ENCODE results near the gene GPR149.

Gene GPR149

DNA sequence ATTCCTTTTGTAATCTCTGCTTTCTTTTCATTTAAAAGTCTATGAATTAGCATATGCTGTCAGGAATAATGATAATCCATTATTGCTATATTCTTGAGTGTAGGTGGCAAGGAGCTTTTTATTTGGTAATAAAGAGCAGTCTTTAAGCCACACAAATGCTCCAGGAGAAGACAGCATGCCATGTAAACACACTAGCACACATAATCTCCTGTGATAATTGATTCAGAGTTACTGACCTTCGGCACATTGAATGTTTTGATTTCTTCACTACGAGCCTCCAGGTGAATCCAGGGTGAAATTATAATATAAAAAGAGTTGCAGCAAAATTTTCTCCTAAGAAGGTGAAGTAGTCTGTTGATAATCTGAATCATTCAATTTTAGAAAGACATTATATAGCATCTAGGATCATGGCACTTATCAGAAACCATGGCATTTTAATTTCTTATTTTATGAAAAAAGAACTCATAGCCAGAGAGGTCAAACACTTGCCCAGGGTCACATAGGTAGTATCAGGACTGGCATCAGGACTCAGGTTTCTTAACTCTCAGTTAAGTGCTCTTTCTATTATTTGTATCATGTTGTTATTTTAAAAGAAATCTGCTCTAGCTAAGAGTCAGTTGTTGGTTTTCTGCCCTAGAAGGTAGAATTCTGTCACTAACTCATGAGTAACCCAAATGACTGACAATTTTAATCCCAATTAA, 84.4 kb downstream of the GPR149 start:
- H3K4me3 ChIP-seq (ENCODE audit: low read length), result no peak overlapping the region
- TF ChIP-seq, protein P1, sequence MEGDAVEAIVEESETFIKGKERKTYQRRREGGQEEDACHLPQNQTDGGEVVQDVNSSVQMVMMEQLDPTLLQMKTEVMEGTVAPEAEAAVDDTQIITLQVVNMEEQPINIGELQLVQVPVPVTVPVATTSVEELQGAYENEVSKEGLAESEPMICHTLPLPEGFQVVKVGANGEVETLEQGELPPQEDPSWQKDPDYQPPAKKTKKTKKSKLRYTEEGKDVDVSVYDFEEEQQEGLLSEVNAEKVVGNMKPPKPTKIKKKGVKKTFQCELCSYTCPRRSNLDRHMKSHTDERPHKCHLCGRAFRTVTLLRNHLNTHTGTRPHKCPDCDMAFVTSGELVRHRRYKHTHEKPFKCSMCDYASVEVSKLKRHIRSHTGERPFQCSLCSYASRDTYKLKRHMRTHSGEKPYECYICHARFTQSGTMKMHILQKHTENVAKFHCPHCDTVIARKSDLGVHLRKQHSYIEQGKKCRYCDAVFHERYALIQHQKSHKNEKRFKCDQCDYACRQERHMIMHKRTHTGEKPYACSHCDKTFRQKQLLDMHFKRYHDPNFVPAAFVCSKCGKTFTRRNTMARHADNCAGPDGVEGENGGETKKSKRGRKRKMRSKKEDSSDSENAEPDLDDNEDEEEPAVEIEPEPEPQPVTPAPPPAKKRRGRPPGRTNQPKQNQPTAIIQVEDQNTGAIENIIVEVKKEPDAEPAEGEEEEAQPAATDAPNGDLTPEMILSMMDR (conservative IDR thresholded peaks at IDR 0.05; ENCODE audit: low read length), result no peak
- no peak for DNase-seq (ENCODE audit: low read depth)

GRCh38 chr3:154338570-154338969, 91.4 kb downstream of the GPR149 start:
- TF ChIP-seq, protein P1 (conservative IDR thresholded peaks at IDR 0.05; ENCODE audit: low read length), result no peak
- H3K4me3 ChIP-seq (ENCODE audit: low read length), result no peak overlapping the region
- no peak for DNase-seq (ENCODE audit: low read depth)

DNA sequence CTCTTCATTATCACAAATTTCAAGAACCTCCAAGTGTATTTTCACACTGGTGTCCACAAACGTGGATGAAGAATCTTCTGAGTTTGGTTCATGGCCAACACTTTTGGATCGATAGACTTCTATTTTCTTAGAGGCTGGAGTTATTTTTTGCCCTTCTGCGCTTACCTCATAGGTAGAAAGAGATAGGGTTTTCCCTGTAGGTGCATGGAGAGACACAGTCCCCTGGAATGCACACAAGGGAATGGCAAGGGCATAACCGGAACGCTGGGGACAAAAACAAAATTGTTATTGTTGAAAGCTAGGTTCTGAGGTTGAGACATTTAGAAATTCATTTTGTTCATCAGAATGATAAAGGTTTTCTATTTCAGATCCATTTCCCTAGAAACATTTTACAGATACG, 92.0 kb downstream of the GPR149 start:
- H3K4me3 ChIP-seq (ENCODE audit: low read length), result no peak overlapping the region
- no peak for DNase-seq (ENCODE audit: low read depth)
- TF ChIP-seq, protein P1 (conservative IDR thresholded peaks at IDR 0.05; ENCODE audit: low read length), result no peak

GRCh38 chr3:154334973-154335420, 95.0 kb downstream of the GPR149 start:
- no peak overlapping the region for H3K4me3 ChIP-seq (ENCODE audit: low read length)
- DNase-seq (ENCODE audit: low read depth), result peak; percentile 50
- TF ChIP-seq, protein P1 (conservative IDR thresholded peaks at IDR 0.05; ENCODE audit: low read length), result peak; percentile 68

DNA sequence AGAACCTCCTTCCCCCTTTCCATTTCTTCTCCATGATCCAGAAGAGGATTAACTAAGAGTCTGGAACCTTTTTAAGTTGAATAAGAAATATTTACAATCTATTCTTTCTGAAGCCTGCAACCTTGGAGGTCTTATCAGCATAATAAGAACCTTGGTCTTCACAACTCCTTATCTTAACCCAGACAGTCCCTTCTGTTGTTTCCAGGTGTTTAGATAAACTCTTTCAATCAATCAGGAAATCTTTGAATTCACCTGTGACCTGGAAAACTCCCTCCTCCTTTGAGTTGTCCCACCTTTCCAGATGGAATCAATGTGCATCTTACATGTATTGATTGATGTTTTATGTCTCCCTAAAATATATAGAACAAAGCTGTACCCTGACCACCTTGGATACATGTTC, 102.1 kb downstream of the GPR149 start:
- DNase-seq (ENCODE audit: low read depth), result no peak
- H3K4me3 ChIP-seq (ENCODE audit: low read length), result no peak overlapping the region
- TF ChIP-seq, protein P1 (conservative IDR thresholded peaks at IDR 0.05; ENCODE audit: low read length), result no peak

DNA sequence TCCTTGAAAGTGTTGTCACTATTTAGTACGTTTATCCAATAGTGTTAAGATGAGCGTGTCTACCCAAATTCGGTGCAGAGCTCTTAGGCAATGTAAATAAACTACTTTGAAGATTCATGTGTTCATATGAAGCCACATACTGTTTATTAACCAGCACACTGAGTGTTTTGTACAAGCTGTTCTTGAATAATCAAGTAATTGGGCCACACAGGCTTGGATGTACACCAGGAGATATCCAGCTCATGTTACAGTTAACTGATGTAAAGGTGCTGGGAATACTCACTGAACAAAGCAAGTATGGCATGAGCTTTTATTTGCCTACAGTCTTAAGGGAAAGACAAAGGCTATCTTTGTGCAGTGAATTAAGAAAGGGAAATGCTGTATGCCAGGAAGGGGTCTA, 105.1 kb downstream of the GPR149 start:
- DNase-seq (ENCODE audit: low read depth), result no peak
- TF ChIP-seq, protein P1 (conservative IDR thresholded peaks at IDR 0.05; ENCODE audit: low read length), result no peak

More for the DNA sequence above, 105.1 kb downstream of the GPR149 start:
- H3K4me3 ChIP-seq (ENCODE audit: low read length), result peak overlapping the region; percentile 69

Measured in AG10803 (cell line).